CD4-positive, CD25-positive, alpha-beta regulatory T cell (primary cell): ENCODE data around the gene PARD3. TPM values are rescaled to one million over a fixed set of nuclear protein-coding genes. Genes with fewer than 3 reads are reported as not detected.

Experiments
- ATAC-seq, 2 donors: fragments of 150-1000 bp; cut with Tn5 transposase; one replicate each; pipeline ENCODE4 v1.10.0; 2021; ENCODE audit warnings: low read depth in 2 of 2, moderate number of reproducible peaks in 2 of 2, moderate library complexity in 1 of 2
- DNase-seq, 3 donors: peaks; one replicate each; pipeline versions ENCODE4 v3.0.0 to v3.0.0-alpha.2; 2012 to 2022; ENCODE audit warnings: mixed read lengths in 1 of 3
- H3K27ac ChIP-seq: one replicate; pipeline ENCODE4 v1.7.0; 2013; ENCODE audit warnings: mild to moderate bottlenecking, low read length; ENCODE audit not compliant: insufficient read depth, poor library complexity, severe bottlenecking
- H3K27me3 ChIP-seq: one replicate; pipeline ENCODE4 v1.7.0; 2013; ENCODE audit warnings: low read length; ENCODE audit not compliant: control insufficient read depth, insufficient read depth
- H3K36me3 ChIP-seq: one replicate; pipeline ENCODE4 v1.7.0; 2013; ENCODE audit warnings: mild to moderate bottlenecking, low read length, moderate library complexity; ENCODE audit not compliant: control insufficient read depth, insufficient read depth
- H3K4me1 ChIP-seq: 2 replicates; pipeline ENCODE4 v1.7.0; 2013; ENCODE audit warnings: mild to moderate bottlenecking, low read length; ENCODE audit not compliant: insufficient read depth, control insufficient read depth, poor library complexity, severe bottlenecking
- H3K4me3 ChIP-seq: one replicate; pipeline ENCODE4 v1.7.0; 2013; ENCODE audit warnings: low read depth, mild to moderate bottlenecking, low read length, moderate library complexity
- H3K9me3 ChIP-seq, 2 experiments: 1 replicate in 1 of 2; 2 replicates in 1 of 2; pipeline ENCODE4 v1.7.0; 2013; ENCODE audit warnings: low read length in 2 of 2, mild to moderate bottlenecking in 1 of 2, moderate library complexity in 1 of 2; ENCODE audit not compliant: control insufficient read depth in 2 of 2
- H3K27ac Mint-ChIP-seq, 3 donors: one replicate each; pipeline ENCODE4 v1.8.0; 2020 to 2022; ENCODE audit warnings: mild to moderate bottlenecking in 3 of 3, mixed read lengths in 3 of 3, moderate library complexity in 2 of 3
- H3K27me3 Mint-ChIP-seq: one replicate; pipeline ENCODE4 v1.8.0; 2022; ENCODE audit warnings: mild to moderate bottlenecking, mixed read lengths
- H3K36me3 Mint-ChIP-seq: one replicate; pipeline ENCODE4 v1.8.0; 2020; ENCODE audit warnings: mixed read lengths
- H3K4me1 Mint-ChIP-seq, 4 donors: one replicate each; pipeline ENCODE4 v1.8.0; 2020 to 2022; ENCODE audit warnings: mixed read lengths in 4 of 4, mild to moderate bottlenecking in 1 of 4
- H3K4me3 Mint-ChIP-seq, 4 donors: one replicate each; pipeline ENCODE4 v1.8.0; 2020 to 2022; ENCODE audit warnings: mild to moderate bottlenecking in 4 of 4, mixed read lengths in 4 of 4, moderate library complexity in 3 of 4
- H3K9me3 Mint-ChIP-seq, 7 donors: one replicate each; pipeline ENCODE4 v1.8.0; 2020 to 2022; ENCODE audit warnings: mixed read lengths in 7 of 7, mild to moderate bottlenecking in 3 of 7, moderate library complexity in 2 of 7
- polyA plus RNA-seq, 4 donors: library from polyadenylated mRNA; unstranded; fragments of 300-500 nt; fragmentation: Illumina TruSeq; gene quantifications; one replicate each; pipeline ENCODE4 v1.2.3, GENCODE V29; 2021
- total RNA-seq: library from RNA; stranded (reverse); gene quantifications from one replicate; pipeline ENCODE4 v1.2.3, GENCODE V29; 2022

PARD3 gene
- total and polyA plus RNA-seq, 5 donors from 2014 or later, result 0.08 to 0.79 TPM; not detected in 3

GRCh38 chr10:34802692-34803091, 12.4 kb downstream of the PARD3 start:
- H3K27me3 Mint-ChIP-seq, result peaks cover 5% of the 10 kb centered on the region
- no peak overlapping the region for H3K27ac ChIP-seq
- no peak overlapping the region for H3K27ac Mint-ChIP-seq
- H3K4me1 Mint-ChIP-seq, result no peaks in the 10 kb centered on the region
- H3K4me3 ChIP-seq, result no peak overlapping the region
- ATAC-seq (no peak), DNase-seq (no peak)
- H3K36me3 Mint-ChIP-seq, result no peaks in the 10 kb centered on the region
- H3K4me3 Mint-ChIP-seq, result no peak overlapping the region
- H3K9me3 ChIP-seq, result no peaks in the 10 kb centered on the region
- no peaks in the 10 kb centered on the region for H3K4me1 ChIP-seq
- H3K27me3 ChIP-seq, result no peaks in the 10 kb centered on the region
- H3K36me3 ChIP-seq, result no peaks in the 10 kb centered on the region
- peaks cover 0 to 2% (median 0%) of the 10 kb centered on the region in 7 donors for H3K9me3 Mint-ChIP-seq

DNA sequence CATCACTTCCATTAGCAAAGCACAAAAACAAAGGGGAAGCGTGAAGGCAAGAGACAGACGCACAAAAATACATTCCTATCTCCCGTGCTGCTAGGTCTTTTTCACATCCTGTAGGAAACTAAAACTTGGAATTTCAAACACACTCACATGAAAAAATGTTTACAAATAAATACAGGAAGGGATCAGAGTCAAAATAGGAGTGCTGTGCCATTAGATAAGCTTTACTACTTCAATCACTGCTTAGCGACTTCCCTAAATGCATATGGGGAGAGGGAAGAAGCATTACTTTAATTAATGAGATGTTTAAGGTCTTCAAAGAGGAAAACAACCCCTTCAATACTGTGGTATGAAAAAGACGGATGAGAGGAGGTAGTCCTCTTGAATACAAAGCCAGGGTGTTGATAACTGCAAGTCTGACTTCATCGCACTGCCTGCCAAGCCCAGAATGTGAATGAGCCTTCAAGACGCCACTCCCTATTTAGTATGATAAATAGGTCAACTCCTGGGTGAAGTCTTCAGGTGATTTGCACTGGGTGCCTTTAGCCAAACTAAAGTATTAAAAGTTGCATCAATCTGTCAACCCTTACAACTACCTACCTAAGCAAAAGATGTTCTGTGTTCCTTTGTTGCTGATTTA, 13.9 kb downstream of the PARD3 start:
- H3K36me3 ChIP-seq, result no peaks in the 10 kb centered on the region
- H3K4me1 ChIP-seq, result no peaks in the 10 kb centered on the region
- H3K27ac ChIP-seq, result no peak overlapping the region
- no peaks in the 10 kb centered on the region for H3K9me3 ChIP-seq
- Mint-ChIP-seq H3K9me3 (no peaks in the 10 kb centered on the region), H3K4me1 (no peaks in the 10 kb centered on the region), H3K27ac (no peak overlapping the region), H3K27me3 (peaks cover 6% of the 10 kb centered on the region), H3K36me3 (no peaks in the 10 kb centered on the region), H3K4me3 (no peak overlapping the region)
- DNase-seq (no peak), ATAC-seq (no peak)
- no peak overlapping the region for H3K4me3 ChIP-seq
- no peaks in the 10 kb centered on the region for H3K27me3 ChIP-seq

DNA sequence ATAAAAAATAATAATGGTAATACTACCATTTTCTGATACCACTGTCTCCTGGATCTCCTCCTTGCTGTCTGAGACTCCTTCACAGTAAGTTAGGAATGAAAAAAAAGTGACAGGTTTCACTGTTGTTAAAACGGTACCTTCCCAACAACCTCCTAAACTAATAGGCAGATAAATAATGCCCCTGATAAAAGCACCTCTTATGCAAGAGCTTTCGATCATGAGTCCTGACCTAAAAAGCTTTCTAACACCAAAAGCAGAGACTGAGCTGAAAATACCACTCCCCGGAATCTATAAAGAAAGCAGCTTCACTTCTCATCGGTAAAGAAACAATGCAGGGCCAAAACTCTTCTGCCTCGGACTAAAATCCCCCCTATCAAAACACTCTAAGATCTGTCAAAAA, 14.5 kb downstream of the PARD3 start:
- ATAC-seq, result no peak
- no peaks in the 10 kb centered on the region for H3K4me1 Mint-ChIP-seq
- H3K36me3 Mint-ChIP-seq, result no peaks in the 10 kb centered on the region
- Histone ChIP-seq H3K36me3 (no peaks in the 10 kb centered on the region), H3K4me1 (no peaks in the 10 kb centered on the region), H3K27ac (no peak overlapping the region), H3K9me3 (no peaks in the 10 kb centered on the region), H3K4me3 (no peak overlapping the region), H3K27me3 (no peaks in the 10 kb centered on the region)
- no peaks in the 10 kb centered on the region for H3K9me3 Mint-ChIP-seq
- DNase-seq, result no peak
- H3K27ac Mint-ChIP-seq, result no peak overlapping the region
- H3K4me3 Mint-ChIP-seq, result no peak overlapping the region
- peaks cover 6% of the 10 kb centered on the region for H3K27me3 Mint-ChIP-seq

DNA sequence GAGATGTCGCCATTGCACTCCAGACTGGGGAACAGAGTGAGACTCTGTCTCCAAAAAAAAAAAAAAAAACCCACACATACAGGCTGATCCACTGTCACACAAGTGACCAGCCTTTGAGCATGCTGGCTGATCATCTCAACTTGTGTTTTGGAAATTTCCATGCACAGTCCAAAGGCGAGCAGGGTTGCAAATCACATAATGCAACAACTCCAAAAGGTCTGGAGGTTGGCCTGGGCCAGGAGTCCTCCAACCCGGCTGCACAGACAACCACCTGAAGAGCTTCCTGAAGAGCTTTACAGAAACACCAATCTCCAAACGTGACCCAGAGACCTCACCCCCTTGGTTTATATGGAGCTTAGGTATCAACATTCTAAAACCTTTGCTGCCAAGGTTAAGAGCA, 16.4 kb downstream of the PARD3 start:
- Mint-ChIP-seq H3K27ac (no peak overlapping the region), H3K4me3 (no peak overlapping the region), H3K27me3 (peaks cover 12% of the 10 kb centered on the region), H3K36me3 (no peaks in the 10 kb centered on the region), H3K9me3 (no peaks in the 10 kb centered on the region), H3K4me1 (no peaks in the 10 kb centered on the region)
- ATAC-seq (no peak), DNase-seq (no peak)
- Histone ChIP-seq H3K27me3 (no peaks in the 10 kb centered on the region), H3K9me3 (no peaks in the 10 kb centered on the region), H3K4me1 (no peaks in the 10 kb centered on the region), H3K36me3 (no peaks in the 10 kb centered on the region), H3K4me3 (no peak overlapping the region), H3K27ac (no peak overlapping the region)

GRCh38 chr10:34797155-34797554, 17.9 kb downstream of the PARD3 start:
- ATAC-seq (no peak), DNase-seq (no peak)
- Mint-ChIP-seq H3K27me3 (peaks cover 12% of the 10 kb centered on the region), H3K9me3 (peaks cover 0 to 2% (median 0%) of the 10 kb centered on the region in 7 donors), H3K4me1 (no peaks in the 10 kb centered on the region), H3K36me3 (no peaks in the 10 kb centered on the region), H3K4me3 (no peak overlapping the region), H3K27ac (no peak overlapping the region)
- no peaks in the 10 kb centered on the region for H3K9me3 ChIP-seq
- H3K27ac ChIP-seq, result no peak overlapping the region
- no peaks in the 10 kb centered on the region for H3K27me3 ChIP-seq
- H3K4me3 ChIP-seq, result no peak overlapping the region
- no peaks in the 10 kb centered on the region for H3K4me1 ChIP-seq
- H3K36me3 ChIP-seq, result no peaks in the 10 kb centered on the region

DNA sequence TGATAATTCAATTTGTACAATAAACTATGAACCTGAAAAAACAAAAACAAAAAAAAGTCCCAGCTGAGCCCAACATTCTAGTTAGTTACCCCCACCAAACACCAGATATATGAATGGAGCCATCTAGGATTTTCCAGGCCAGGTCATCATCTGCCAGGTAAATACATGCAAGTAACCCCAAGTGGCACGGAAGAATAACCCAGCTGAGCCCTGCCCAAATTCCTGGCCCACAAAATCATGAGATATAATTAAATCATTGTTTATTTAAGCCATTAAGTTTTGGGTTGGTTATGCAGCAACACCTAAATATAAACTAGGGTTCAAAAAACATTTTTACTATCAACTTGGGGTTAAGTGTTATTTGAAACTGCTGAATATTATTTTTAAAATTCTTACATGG, 19.0 kb downstream of the PARD3 start:
- no peaks in the 10 kb centered on the region for H3K36me3 ChIP-seq
- DNase-seq (no peak), ATAC-seq (no peak)
- Mint-ChIP-seq H3K27me3 (peaks cover 14% of the 10 kb centered on the region), H3K9me3 (peaks cover 0 to 2% (median 0%) of the 10 kb centered on the region in 7 donors), H3K4me1 (no peaks in the 10 kb centered on the region), H3K27ac (no peak overlapping the region), H3K4me3 (no peak overlapping the region), H3K36me3 (no peaks in the 10 kb centered on the region)
- H3K9me3 ChIP-seq, result no peaks in the 10 kb centered on the region
- H3K4me1 ChIP-seq, result no peaks in the 10 kb centered on the region
- H3K4me3 ChIP-seq, result no peak overlapping the region
- H3K27me3 ChIP-seq, result no peaks in the 10 kb centered on the region
- H3K27ac ChIP-seq, result no peak overlapping the region

DNA sequence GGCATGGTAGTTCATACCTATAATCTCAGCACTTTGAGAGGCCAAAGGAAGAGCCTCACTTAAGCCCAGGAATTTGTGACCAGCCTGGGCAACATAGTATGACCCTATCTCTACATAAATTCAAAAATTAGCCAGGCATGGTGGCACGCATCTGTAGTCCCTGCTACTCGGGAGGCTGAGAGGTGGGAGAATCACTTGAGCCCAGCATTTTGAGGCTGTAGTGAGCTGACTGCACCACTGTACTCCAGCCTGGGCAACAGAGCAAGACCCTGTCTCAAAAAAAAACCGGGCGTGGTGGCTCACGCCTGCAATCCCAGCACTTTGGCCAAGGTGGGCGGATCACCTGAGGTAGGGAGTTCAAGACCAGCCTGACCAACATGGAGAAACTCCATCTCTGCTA, 19.8 kb downstream of the PARD3 start:
- H3K36me3 ChIP-seq, result no peaks in the 10 kb centered on the region
- no peak overlapping the region for H3K27ac ChIP-seq
- no peaks in the 10 kb centered on the region for H3K27me3 ChIP-seq
- DNase-seq, result no peak
- no peak overlapping the region for H3K4me3 Mint-ChIP-seq
- no peaks in the 10 kb centered on the region for H3K4me1 ChIP-seq
- no peak overlapping the region for H3K27ac Mint-ChIP-seq
- no peaks in the 10 kb centered on the region for H3K36me3 Mint-ChIP-seq
- H3K27me3 Mint-ChIP-seq, result peaks cover 20% of the 10 kb centered on the region
- H3K9me3 ChIP-seq, result no peaks in the 10 kb centered on the region
- no peaks in the 10 kb centered on the region for H3K4me1 Mint-ChIP-seq
- H3K9me3 Mint-ChIP-seq, result peaks cover 0 to 2% (median 0%) of the 10 kb centered on the region in 7 donors
- no peak for ATAC-seq
- H3K4me3 ChIP-seq, result no peak overlapping the region

GRCh38 chr10:34794835-34795234, 20.3 kb downstream of the PARD3 start:
- no peaks in the 10 kb centered on the region for H3K27me3 ChIP-seq
- peaks cover 0 to 2% (median 0%) of the 10 kb centered on the region in 7 donors for H3K9me3 Mint-ChIP-seq
- H3K27ac Mint-ChIP-seq, result no peak overlapping the region
- H3K4me3 Mint-ChIP-seq, result no peak overlapping the region
- ATAC-seq (no peak), DNase-seq (no peak)
- H3K36me3 Mint-ChIP-seq, result no peaks in the 10 kb centered on the region
- H3K4me1 Mint-ChIP-seq, result no peaks in the 10 kb centered on the region
- no peaks in the 10 kb centered on the region for H3K9me3 ChIP-seq
- H3K27ac ChIP-seq, result no peak overlapping the region
- H3K4me1 ChIP-seq, result no peaks in the 10 kb centered on the region
- peaks cover 20% of the 10 kb centered on the region for H3K27me3 Mint-ChIP-seq
- no peak overlapping the region for H3K4me3 ChIP-seq
- H3K36me3 ChIP-seq, result no peaks in the 10 kb centered on the region
